OCI-LY1 (cell line): ENCODE measurements around the gene SQSTM1.

Source experiments
- H2AFZ ChIP-seq: fragments of 200-600 bp; sonication (generic), shearing (Covaris generic); 2 replicates; pipeline ENCODE4 v1.6.0; 2014; ENCODE audit warnings: antibody characterized with exemption, mild to moderate bottlenecking, low read length
- H3F3A ChIP-seq: fragments of 200-600 bp; sonication (generic), shearing (Covaris generic); 2 replicates; pipeline ENCODE4 v1.6.0; 2014; ENCODE audit warnings: mild to moderate bottlenecking, antibody characterized with exemption, low read length, moderate library complexity; ENCODE audit not compliant: insufficient read depth
- H3K27ac ChIP-seq: fragments of 200-600 bp; sonication (generic); 2 replicates; pipeline ENCODE4 v1.5.1; 2014; ENCODE audit warnings: low read length, mixed run types, mild to moderate bottlenecking, low read depth; ENCODE audit not compliant: poor library complexity, severe bottlenecking
- H3K27me3 ChIP-seq: fragments of 200-600 bp; sonication (generic); 2 replicates; pipeline ENCODE4 v1.6.0; 2014; ENCODE audit warnings: antibody characterized with exemption, mild to moderate bottlenecking, low read length, moderate library complexity; ENCODE audit not compliant: insufficient read depth
- H3K36me3 ChIP-seq: fragments of 200-600 bp; sonication (generic); 2 replicates; pipeline ENCODE4 v1.6.1; 2014; ENCODE audit warnings: mild to moderate bottlenecking, antibody characterized with exemption, low read length, moderate library complexity, mixed read lengths; ENCODE audit not compliant: insufficient read depth
- H3K4me1 ChIP-seq: fragments of 200-600 bp; sonication (generic); 2 replicates; pipeline ENCODE4 v1.5.1; 2014; ENCODE audit warnings: mild to moderate bottlenecking, low read length, moderate library complexity; ENCODE audit not compliant: insufficient read depth, severe bottlenecking
- H3K4me2 ChIP-seq: fragments of 200-600 bp; sonication (generic), shearing (Covaris generic); 2 replicates; pipeline ENCODE4 v1.6.1; 2014; ENCODE audit warnings: low read length
- H3K4me3 ChIP-seq: fragments of 200-600 bp; sonication (generic); 2 replicates; pipeline ENCODE4 v1.5.1; 2014; ENCODE audit warnings: low read length, low read depth, mild to moderate bottlenecking, mixed read lengths; ENCODE audit not compliant: poor library complexity, severe bottlenecking
- H3K79me2 ChIP-seq: fragments of 200-600 bp; shearing (Covaris generic); 2 replicates; pipeline ENCODE4 v1.6.1; 2016; ENCODE audit warnings: mixed run types, low read length, mixed read lengths; ENCODE audit not compliant: insufficient read depth
- H3K9ac ChIP-seq: fragments of 200-600 bp; sonication (generic), shearing (Covaris generic); 2 replicates; pipeline ENCODE4 v1.6.1; 2014; ENCODE audit warnings: mild to moderate bottlenecking, low read length, mixed read lengths
- H3K9me2 ChIP-seq: fragments of 200-600 bp; sonication (generic), shearing (Covaris generic); 2 replicates; pipeline ENCODE4 v1.6.1; 2014; ENCODE audit warnings: low read depth, mild to moderate bottlenecking, low read length, mixed read lengths
- H3K9me3 ChIP-seq: fragments of 200-600 bp; shearing (Covaris generic); 2 replicates; pipeline ENCODE4 v1.6.1; 2014; ENCODE audit warnings: low read length, mixed read lengths
- H4K20me1 ChIP-seq: fragments of 200-600 bp; sonication (generic), shearing (Covaris generic); 2 replicates; pipeline ENCODE4 v1.6.0; 2016; ENCODE audit warnings: mild to moderate bottlenecking, low read length; ENCODE audit not compliant: insufficient read depth
- CTCF ChIP-seq: fragments of 200-600 bp; sonication (generic), shearing (Covaris generic); IDR thresholded peaks from 2 replicates; pipeline ENCODE4 v1.5.1; 2017; ENCODE audit warnings: mild to moderate bottlenecking, antibody characterized with exemption, low read length, moderate library complexity, mixed read lengths
- EZH2 ChIP-seq: fragments of 200-600 bp; sonication (generic), shearing (Covaris generic); IDR thresholded peaks from 2 replicates; pipeline ENCODE4 v1.8.0; 2017; ENCODE audit warnings: borderline replicate concordance, mixed run types, mild to moderate bottlenecking, antibody characterized with exemption, low read length, moderate library complexity, mixed read lengths

SQSTM1 gene

GRCh38 chr5:179795863-179796833 lies 24.6 kb upstream of the SQSTM1 start:
- H3K9me3 ChIP-seq: no peaks in the 10 kb centered on the region
- no peaks in the 10 kb centered on the region for H3K27me3 ChIP-seq
- H4K20me1 ChIP-seq: no peaks in the 10 kb centered on the region
- H3K9me2 ChIP-seq: no peaks in the 10 kb centered on the region
- no peaks in the 10 kb centered on the region for H3K79me2 ChIP-seq
- peak overlapping the region; percentile 64 for H3K9ac ChIP-seq
- H3K4me1 ChIP-seq: peaks cover 21% of the 10 kb centered on the region
- H3K4me2 ChIP-seq: peak overlapping the region; percentile 72
- peak overlapping the region; percentile 62 for H3K4me3 ChIP-seq
- TF ChIP-seq CTCF (peak; percentile 64), EZH2 (no peak)
- peaks cover 5% of the 10 kb centered on the region for H3K36me3 ChIP-seq
- no peaks in the 10 kb centered on the region for H3F3A ChIP-seq
- no peak overlapping the region for H2AFZ ChIP-seq
- no peak overlapping the region for H3K27ac ChIP-seq

- H3K4me3 ChIP-seq: peak overlapping the region; percentile 62
- peaks cover 5% of the 10 kb centered on the region for H3K36me3 ChIP-seq
- no peak overlapping the region for H2AFZ ChIP-seq
- no peak overlapping the region for H3K27ac ChIP-seq
- H3K4me2 ChIP-seq: peak overlapping the region; percentile 72
- no peaks in the 10 kb centered on the region for H3K9me3 ChIP-seq
- H4K20me1 ChIP-seq: no peaks in the 10 kb centered on the region
- no peaks in the 10 kb centered on the region for H3K79me2 ChIP-seq
- H3K9ac ChIP-seq: peak overlapping the region; percentile 64; the same call in 1 of the 2 replicates
- H3K27me3 ChIP-seq: no peaks in the 10 kb centered on the region
- peaks cover 21% of the 10 kb centered on the region for H3K4me1 ChIP-seq
- no peaks in the 10 kb centered on the region for H3K9me2 ChIP-seq
- TF ChIP-seq CTCF (no peak), EZH2 (no peak)
- H3F3A ChIP-seq: no peaks in the 10 kb centered on the region
Measured at GRCh38 chr5:179796877-179797608, 23.7 kb upstream of the SQSTM1 start.

GRCh38 chr5:179797741-179798140 lies 23.0 kb upstream of the SQSTM1 start:
- no peaks in the 10 kb centered on the region for H4K20me1 ChIP-seq
- no peak overlapping the region for H3K4me3 ChIP-seq
- H3K9me3 ChIP-seq: no peaks in the 10 kb centered on the region
- H3K9me2 ChIP-seq: no peaks in the 10 kb centered on the region
- TF ChIP-seq EZH2: no peak
- no peak for TF ChIP-seq CTCF
- peaks cover 21% of the 10 kb centered on the region for H3K4me1 ChIP-seq
- H3K27me3 ChIP-seq: no peaks in the 10 kb centered on the region
- no peak overlapping the region for H3K9ac ChIP-seq
- no peak overlapping the region for H2AFZ ChIP-seq
- H3K4me2 ChIP-seq: no peak overlapping the region
- H3K79me2 ChIP-seq: no peaks in the 10 kb centered on the region
- H3K27ac ChIP-seq: no peak overlapping the region
- no peaks in the 10 kb centered on the region for H3F3A ChIP-seq
- peaks cover 5% of the 10 kb centered on the region for H3K36me3 ChIP-seq
